Bronchial epithelial cell (primary cell): ENCODE results near the gene SLC9B2. TPM values are rescaled to one million over a fixed set of nuclear protein-coding genes. Genes with fewer than 3 reads are reported as not detected.

Source experiments
- DNase-seq: peaks from one replicate; pipeline ENCODE4 v3.0.0-alpha.2; 2010; ENCODE audit warnings: low read depth
- FAIRE-seq: peaks from 2 replicates; lab custom pipeline; 2011; peaks lifted over from hg19 to GRCh38; lab: Jason Lieb, UNC
- H3K27me3 ChIP-seq: 2 replicates; pipeline ENCODE4 v1.5.1; 2011; ENCODE audit warnings: low read length; ENCODE audit not compliant: control insufficient read depth, insufficient read depth
- H3K36me3 ChIP-seq: 2 replicates; pipeline ENCODE4 v1.5.1; 2011; ENCODE audit warnings: low read length; ENCODE audit not compliant: control insufficient read depth, insufficient read depth
- H3K4me3 ChIP-seq: 2 replicates; pipeline ENCODE4 v1.5.1; 2011; ENCODE audit warnings: mild to moderate bottlenecking, low read depth, low read length, control low read depth
- CTCF ChIP-seq: IDR thresholded peaks from 2 replicates; pipeline ENCODE4 v1.5.1; 2011; ENCODE audit warnings: mild to moderate bottlenecking, moderate library complexity, low read length, control low read depth, inconsistent platforms; ENCODE audit not compliant: insufficient read depth, severe bottlenecking
- total RNA-seq: library from RNA; depleted of rRNA; stranded (reverse); fragments of >200 nt; gene quantifications from 2 replicates; pipeline ENCODE4 v1.2.1, GENCODE V29; 2014

SLC9B2 gene
- total RNA-seq, 1 donor from 2014 or later: 16.3 TPM

DNA sequence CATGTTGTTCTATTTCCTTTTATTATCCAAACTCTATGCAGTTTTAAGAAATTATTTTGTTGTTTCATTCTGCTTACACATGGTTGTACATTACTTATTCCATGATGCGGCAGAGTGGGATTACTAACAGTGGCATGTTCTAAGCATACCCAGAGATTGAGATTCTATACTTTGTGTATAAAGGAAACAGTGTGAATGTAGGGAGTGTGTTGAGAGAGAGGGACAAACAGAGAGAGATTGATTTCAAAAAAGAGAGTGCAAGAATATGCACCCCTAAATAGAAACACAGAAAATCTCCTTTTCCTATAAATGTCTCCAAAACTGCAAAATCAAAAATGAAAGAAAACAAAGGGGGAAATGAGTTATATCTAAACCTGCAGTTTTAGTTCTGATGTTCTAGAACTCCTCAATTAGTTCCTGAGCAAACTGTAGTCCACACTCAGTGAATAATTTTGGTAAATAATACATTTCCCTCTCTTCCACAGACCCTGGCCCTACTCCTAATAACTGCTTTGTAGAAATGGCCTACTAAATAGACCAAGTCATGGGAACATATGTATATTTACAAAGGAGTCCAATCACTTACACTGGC lies 88.0 kb downstream of the SLC9B2 start:
- DNase-seq (no peak), FAIRE-seq (no peak)
- Histone ChIP-seq H3K36me3 (no peaks in the 10 kb centered on the region), H3K27me3 (no peaks in the 10 kb centered on the region), H3K4me3 (no peak overlapping the region)
- TF ChIP-seq CTCF: no peak

- Histone ChIP-seq H3K27me3 (no peaks in the 10 kb centered on the region), H3K36me3 (no peaks in the 10 kb centered on the region), H3K4me3 (no peak overlapping the region)
- no peak for DNase-seq
- FAIRE-seq: no peak
- no peak for TF ChIP-seq CTCF
Measured at GRCh38 chr4:102981005-102981404, 95.6 kb downstream of the SLC9B2 start.

Other genes starting within 250 kb of the SLC9B2 start
- gene UBE2D3, start 249.2 kb downstream of the SLC9B2 start, total RNA-seq: 204 and 244 TPM in 2 replicates
- gene CISD2, start 207.8 kb downstream of the SLC9B2 start, total RNA-seq: 24.0 and 54.9 TPM in 2 replicates
- gene SLC9B1, start 57.1 kb downstream of the SLC9B2 start, total RNA-seq: 0.79 and 1.0 TPM in 2 replicates
- 15.8 and 16.6 TPM in 2 replicates for gene BDH2, start 23.1 kb upstream of the SLC9B2 start, total RNA-seq
- gene CENPE, start 121.6 kb upstream of the SLC9B2 start, total RNA-seq: 1.3 and 6.3 TPM in 2 replicates